ENCODE data around the gene BANF2. TPM values are rescaled to one million over a fixed set of nuclear protein-coding genes. Genes with fewer than 3 reads are reported as not detected.

Gene BANF2
- total RNA-seq, 2 experiments from 2014 or later: not detected

DNA sequence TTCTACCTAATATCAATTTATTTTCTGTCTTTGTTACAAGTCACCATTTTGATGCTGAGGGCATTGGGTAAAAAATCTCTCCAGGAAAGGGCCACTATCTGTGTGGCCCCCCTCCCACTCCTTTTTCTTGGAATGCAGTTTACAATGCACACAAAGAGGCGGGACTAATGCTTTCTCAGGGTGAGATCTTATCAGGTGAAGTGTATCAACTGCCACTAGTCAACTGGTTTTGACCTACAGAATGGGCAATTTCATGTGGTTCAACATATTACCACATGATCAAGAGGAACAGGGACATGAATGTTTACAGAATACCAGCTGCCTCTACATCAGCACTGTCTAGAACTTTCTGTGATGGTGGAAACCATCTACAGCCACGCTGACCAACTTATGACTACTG, 21.5 kb upstream of the BANF2 start:
- H3K4me1 Mint-ChIP-seq (ENCODE audit: low read depth): peaks cover 38% of the 10 kb centered on the region
- POLR2A ChIA-PET: no interaction called here
- DNase-seq (no peak), ATAC-seq (no peak)
- CTCF ChIA-PET: interaction anchor here (1.0 to 3.7 kb wide), 3 partner anchors 12 to 221 kb away, joined by 3 to 16 read pairs (median 3); no protein-coding TSS in a partner anchor
- no peak overlapping the region for H3K27ac Mint-ChIP-seq
- H3K4me3 Mint-ChIP-seq: no peak overlapping the region
- peaks cover 38% of the 10 kb centered on the region for H3K36me3 Mint-ChIP-seq (ENCODE audit: low read depth)
- no peaks in the 10 kb centered on the region for H3K9me3 Mint-ChIP-seq (ENCODE audit: insufficient read depth)
- no peaks in the 10 kb centered on the region for H3K27me3 Mint-ChIP-seq (ENCODE audit: low read depth)

- Mint-ChIP-seq H3K27ac (no peak overlapping the region), H3K4me3 (no peak overlapping the region), H3K36me3 (ENCODE audit: low read depth) (peaks cover 34% of the 10 kb centered on the region), H3K9me3 (ENCODE audit: insufficient read depth) (no peaks in the 10 kb centered on the region), H3K27me3 (ENCODE audit: low read depth) (peaks cover 2% of the 10 kb centered on the region), H3K4me1 (ENCODE audit: low read depth) (peaks cover 38% of the 10 kb centered on the region)
- ChIA-PET CTCF (interaction anchor here (1.0 to 3.7 kb wide), 3 partner anchors 12 to 220 kb away, joined by 3 to 16 read pairs (median 3); no protein-coding TSS in a partner anchor), POLR2A (no interaction called here)
- ATAC-seq (no peak), DNase-seq (no peak)
These were observed 20.9 kb upstream of the BANF2 start for GRCh38 chr20:17678886-17679285.

- DNase-seq (no peak), ATAC-seq (no peak)
- POLR2A ChIA-PET: no interaction called here
- no peaks in the 10 kb centered on the region for H3K9me3 Mint-ChIP-seq (ENCODE audit: insufficient read depth)
- H3K4me1 Mint-ChIP-seq (ENCODE audit: low read depth): peaks cover 37% of the 10 kb centered on the region
- peaks cover 13% of the 10 kb centered on the region for H3K27me3 Mint-ChIP-seq (ENCODE audit: low read depth)
- CTCF ChIA-PET: interaction anchor here (0.7 to 4.7 kb wide), 9 partner anchors 14 to 313 kb away, joined by 3 to 64 read pairs (median 5); no protein-coding TSS in a partner anchor
- H3K4me3 Mint-ChIP-seq: peak overlapping the region; percentile 78
- peak overlapping the region; percentile 81 for H3K27ac Mint-ChIP-seq
- peaks cover 33% of the 10 kb centered on the region for H3K36me3 Mint-ChIP-seq (ENCODE audit: low read depth)
These were observed 19.6 kb upstream of the BANF2 start for GRCh38 chr20:17679941-17680835.

GRCh38 chr20:17680836-17681725, 18.7 kb upstream of the BANF2 start:
- peak overlapping the region; percentile 81 for H3K27ac Mint-ChIP-seq
- peak; percentile 42 for ATAC-seq
- ChIA-PET CTCF (interaction anchor here (0.6 to 4.7 kb wide), 25 partner anchors 12 to 312 kb away, joined by 3 to 64 read pairs (median 6); partner anchors contain the start of gene DSTN), POLR2A (interaction anchor here (0.7 to 2.1 kb wide), 5 partner anchors 9 to 214 kb away, joined by 3 to 14 read pairs (median 4); partner anchors contain the start of genes BFSP1 and DSTN)
- H3K27me3 Mint-ChIP-seq (ENCODE audit: low read depth): peaks cover 19% of the 10 kb centered on the region
- DNase-seq: peak; percentile 79
- peaks cover 35% of the 10 kb centered on the region for H3K4me1 Mint-ChIP-seq (ENCODE audit: low read depth)
- peaks cover 27% of the 10 kb centered on the region for H3K36me3 Mint-ChIP-seq (ENCODE audit: low read depth)
- no peaks in the 10 kb centered on the region for H3K9me3 Mint-ChIP-seq (ENCODE audit: insufficient read depth)
- H3K4me3 Mint-ChIP-seq: peak overlapping the region; percentile 78

DNA sequence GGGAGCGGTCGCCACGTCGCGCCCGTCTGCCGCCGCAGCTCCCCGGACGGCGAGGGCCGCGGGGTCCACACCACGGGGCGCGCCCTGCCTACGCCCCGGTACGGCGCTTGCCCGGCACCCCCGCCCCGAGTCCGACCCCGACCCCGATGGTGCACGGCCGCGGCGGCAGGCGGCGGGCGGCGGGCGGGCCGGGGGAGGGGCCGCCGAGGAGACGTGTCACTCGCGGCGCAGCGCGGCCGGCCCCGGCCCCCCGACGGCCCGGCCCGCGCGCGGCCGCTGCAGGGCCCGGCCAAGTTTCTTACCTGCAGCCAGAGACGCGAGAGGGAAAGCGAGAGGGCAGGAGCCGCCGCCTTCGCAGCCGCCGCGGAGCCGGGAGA, 18.1 kb upstream of the BANF2 start:
- DNase-seq: no peak
- peak overlapping the region; percentile 88 for H3K27ac Mint-ChIP-seq
- peak; percentile 7 for ATAC-seq
- ChIA-PET POLR2A (interaction anchor here (0.7 to 2.1 kb wide), 7 partner anchors 9 to 288 kb away, joined by 3 to 14 read pairs (median 4); partner anchors contain the start of genes BFSP1 and DSTN), CTCF (interaction anchor here (0.6 to 4.7 kb wide), 44 partner anchors 8 to 595 kb away, joined by 3 to 64 read pairs (median 5); partner anchors contain the start of genes BANF2, BFSP1, DSTN and MGME1)
- H3K9me3 Mint-ChIP-seq (ENCODE audit: insufficient read depth): no peaks in the 10 kb centered on the region
- H3K36me3 Mint-ChIP-seq (ENCODE audit: low read depth): peaks cover 23% of the 10 kb centered on the region
- H3K27me3 Mint-ChIP-seq (ENCODE audit: low read depth): peaks cover 24% of the 10 kb centered on the region
- peak overlapping the region; percentile 77 for H3K4me3 Mint-ChIP-seq
- peaks cover 32% of the 10 kb centered on the region for H3K4me1 Mint-ChIP-seq (ENCODE audit: low read depth)

- Mint-ChIP-seq H3K27ac (peak within 1 kb of the TSS; percentile 88), H3K4me3 (peak within 1 kb of the TSS; percentile 77), H3K9me3 (ENCODE audit: insufficient read depth) (no peaks in the 10 kb centered on the region), H3K27me3 (ENCODE audit: low read depth) (peaks cover 29% of the 10 kb centered on the region), H3K36me3 (ENCODE audit: low read depth) (peaks cover 23% of the 10 kb centered on the region), H3K4me1 (ENCODE audit: low read depth) (peaks cover 32% of the 10 kb centered on the region)
- CTCF ChIA-PET: interaction anchor here (0.6 to 4.7 kb wide), 58 partner anchors 8 to 594 kb away, joined by 3 to 64 read pairs (median 5); partner anchors contain the start of genes BANF2, BFSP1, DSTN and MGME1
- ATAC-seq: peak; percentile 97
- DNase-seq: peak; percentile 98
- POLR2A ChIA-PET: interaction anchor here (0.7 to 2.1 kb wide), 11 partner anchors 8 to 287 kb away, joined by 3 to 14 read pairs (median 3); partner anchors contain the start of genes BFSP1 and DSTN
These were observed 17.5 kb upstream of the BANF2 start, which contains the start of gene RRBP1 for GRCh38 chr20:17682103-17682888. RRBP1 (minus strand) TSS chr20:17682242; CDS start chr20:17660507, 21,735 bp downstream.

DNA sequence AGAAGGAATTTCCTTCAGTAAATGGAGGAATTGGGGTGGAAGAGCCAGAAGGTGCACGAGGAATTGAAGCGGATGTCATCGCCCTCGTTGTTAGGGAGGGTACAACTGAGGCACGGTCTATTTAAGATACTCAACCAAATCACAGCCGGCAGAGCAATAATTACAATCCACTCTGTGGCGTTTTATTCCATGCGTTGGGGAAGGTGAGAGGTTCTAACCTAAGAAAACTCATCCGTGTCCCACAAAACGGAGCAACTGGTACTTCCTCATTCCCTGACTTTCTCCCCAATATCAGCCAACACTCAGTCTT, 16.9 kb upstream of the BANF2 start:
- peaks cover 35% of the 10 kb centered on the region for H3K27me3 Mint-ChIP-seq (ENCODE audit: low read depth)
- no peak for ATAC-seq
- no peak for DNase-seq
- H3K27ac Mint-ChIP-seq: peak overlapping the region; percentile 81
- ChIA-PET POLR2A (interaction anchor here (0.9 to 2.1 kb wide), 9 partner anchors 9 to 287 kb away, joined by 3 to 14 read pairs (median 3); partner anchors contain the start of gene DSTN), CTCF (interaction anchor here (0.8 to 4.7 kb wide), 50 partner anchors 9 to 311 kb away, joined by 3 to 64 read pairs (median 5); partner anchors contain the start of genes BANF2, BFSP1, DSTN and MGME1)
- peaks cover 30% of the 10 kb centered on the region for H3K4me1 Mint-ChIP-seq (ENCODE audit: low read depth)
- no peaks in the 10 kb centered on the region for H3K9me3 Mint-ChIP-seq (ENCODE audit: insufficient read depth)
- H3K36me3 Mint-ChIP-seq (ENCODE audit: low read depth): peaks cover 22% of the 10 kb centered on the region
- H3K4me3 Mint-ChIP-seq: peak overlapping the region; percentile 77

DNA sequence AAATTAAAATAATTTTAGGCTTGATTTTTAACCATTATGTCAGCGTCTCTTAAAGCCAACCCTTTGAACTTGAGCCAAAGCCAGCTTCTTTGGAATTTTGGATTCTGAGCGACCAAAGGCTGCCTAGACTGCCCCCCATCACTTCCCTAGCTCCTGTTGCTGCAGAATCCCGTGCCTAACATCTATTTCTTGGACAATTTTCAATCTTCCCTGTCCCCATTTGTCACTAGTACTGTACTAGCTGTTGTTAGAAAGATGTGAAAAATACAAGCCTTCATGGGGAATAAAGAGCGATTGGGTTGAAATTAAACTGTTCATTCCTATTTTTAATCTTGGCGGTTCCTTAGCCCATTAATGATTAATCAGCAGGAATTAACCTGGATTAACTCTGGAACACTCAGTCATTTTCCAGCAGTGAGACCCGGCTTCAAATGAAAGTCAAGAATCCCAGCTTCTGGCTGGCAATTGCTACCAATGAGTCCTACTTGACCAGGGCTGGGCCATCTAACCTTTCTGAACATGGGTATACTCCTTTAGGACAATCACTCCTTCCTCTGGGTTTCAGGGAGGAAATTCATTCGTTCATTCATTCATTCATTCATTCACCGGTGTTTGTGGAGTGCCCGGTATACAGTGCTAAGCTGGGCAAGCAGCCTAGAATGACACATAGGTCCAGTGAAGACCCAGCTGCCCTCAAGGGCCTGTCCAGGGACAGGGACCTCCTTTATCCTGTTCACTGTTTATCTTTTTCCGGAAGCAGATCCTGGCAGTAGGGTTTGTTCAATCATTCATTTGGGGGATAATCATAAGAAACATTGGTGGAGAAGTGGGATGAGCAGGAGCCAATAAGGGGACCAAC, 16.3 kb upstream of the BANF2 start:
- peaks cover 17% of the 10 kb centered on the region for H3K36me3 Mint-ChIP-seq (ENCODE audit: low read depth)
- H3K27me3 Mint-ChIP-seq (ENCODE audit: low read depth): peaks cover 38% of the 10 kb centered on the region
- no peak for DNase-seq
- ChIA-PET CTCF (interaction anchor here (0.9 to 4.7 kb wide), 38 partner anchors 9 to 310 kb away, joined by 3 to 64 read pairs (median 6); partner anchors contain the start of genes BFSP1, DSTN and MGME1), POLR2A (interaction anchor here (0.9 to 2.1 kb wide), 7 partner anchors 11 to 286 kb away, joined by 3 to 14 read pairs (median 5); partner anchors contain the start of gene DSTN)
- peaks cover 24% of the 10 kb centered on the region for H3K4me1 Mint-ChIP-seq (ENCODE audit: low read depth)
- no peak overlapping the region for H3K4me3 Mint-ChIP-seq
- H3K9me3 Mint-ChIP-seq (ENCODE audit: insufficient read depth): no peaks in the 10 kb centered on the region
- no peak overlapping the region for H3K27ac Mint-ChIP-seq
- no peak for ATAC-seq

DNA sequence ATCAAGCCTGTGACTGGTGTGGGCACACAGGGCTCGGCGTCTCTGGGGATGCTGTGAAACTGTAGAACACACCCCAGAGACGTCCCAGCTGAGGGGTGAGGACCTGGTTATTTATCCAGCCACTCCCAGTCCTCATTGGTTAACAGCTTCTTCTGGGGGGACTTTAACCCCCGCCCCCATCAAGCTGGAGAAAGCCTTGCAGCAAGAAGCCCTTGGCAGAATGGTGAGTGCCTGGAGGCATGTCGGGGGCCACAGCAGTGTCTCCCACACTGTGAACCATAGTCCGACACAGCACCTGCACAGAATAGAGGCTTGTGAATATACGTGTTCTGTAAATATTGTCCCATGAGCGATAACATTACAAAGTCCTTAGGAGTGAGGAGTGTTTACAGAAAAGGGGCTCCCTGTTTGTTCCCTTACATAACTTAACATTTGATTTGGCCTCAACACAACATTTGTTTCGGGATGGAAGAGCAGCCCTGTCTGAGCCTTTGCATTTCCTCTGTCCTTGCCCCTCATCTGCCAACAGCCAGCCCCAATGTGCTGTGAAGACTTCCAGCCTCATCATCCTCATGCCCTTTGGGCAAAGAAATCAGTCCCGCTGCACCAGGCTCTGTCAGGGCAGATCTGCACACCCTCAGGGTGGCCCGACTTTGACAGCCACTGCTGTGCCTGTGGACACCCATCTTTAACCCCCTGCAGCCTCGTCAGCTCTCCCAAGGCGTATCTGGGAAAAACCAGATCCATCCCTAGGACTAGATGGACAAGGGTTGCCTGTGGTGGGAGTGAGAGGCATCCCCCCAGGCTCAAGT, 15.5 kb upstream of the BANF2 start:
- Mint-ChIP-seq H3K9me3 (ENCODE audit: insufficient read depth) (no peaks in the 10 kb centered on the region), H3K4me1 (ENCODE audit: low read depth) (peaks cover 17% of the 10 kb centered on the region), H3K27ac (no peak overlapping the region), H3K27me3 (ENCODE audit: low read depth) (peaks cover 41% of the 10 kb centered on the region), H3K36me3 (ENCODE audit: low read depth) (peaks cover 12% of the 10 kb centered on the region), H3K4me3 (no peak overlapping the region)
- CTCF ChIA-PET: interaction anchor here (2.1 to 4.7 kb wide), 4 partner anchors 17 to 255 kb away, joined by 7 to 64 read pairs (median 36); partner anchors contain the start of gene BFSP1
- DNase-seq (no peak), ATAC-seq (no peak)
- POLR2A ChIA-PET: no interaction called here
